Fibroblast of lung (primary cell): ENCODE data around the gene PLCXD3. TPM values are rescaled to one million over a fixed set of nuclear protein-coding genes. Genes with fewer than 3 reads are reported as not detected.
A peak's percentile ranks its signal among the peaks of the same experiment; 100 is the strongest.

Experiments
- DNase-seq, 2 donors: peaks; one replicate each; pipeline versions ENCODE4 v3.0.0 to v3.0.0-alpha.2; 2010; ENCODE audit warnings: low read depth in 2 of 2
- H2AFZ ChIP-seq: 2 replicates; pipeline ENCODE4 v1.5.1; 2012; ENCODE audit warnings: low read length, control low read depth, inconsistent platforms
- H3K27ac ChIP-seq: 2 replicates; pipeline ENCODE4 v1.5.1; 2011; ENCODE audit warnings: low read length, control low read depth; ENCODE audit not compliant: insufficient read depth
- H3K27me3 ChIP-seq: 2 replicates; pipeline ENCODE4 v1.5.1; 2011; ENCODE audit warnings: mild to moderate bottlenecking, low read length; ENCODE audit not compliant: control insufficient read depth, insufficient read depth
- H3K36me3 ChIP-seq: 2 replicates; pipeline ENCODE4 v1.5.1; 2011; ENCODE audit warnings: low read length; ENCODE audit not compliant: control insufficient read depth, insufficient read depth
- H3K4me1 ChIP-seq: 2 replicates; pipeline ENCODE4 v1.5.1; 2011; ENCODE audit warnings: low read length; ENCODE audit not compliant: control insufficient read depth, insufficient read depth; ENCODE audit errors: extremely low read depth
- H3K4me2 ChIP-seq: 2 replicates; pipeline ENCODE4 v1.5.1; 2011; ENCODE audit warnings: low read length, control low read depth; ENCODE audit not compliant: insufficient read depth; ENCODE audit errors: extremely low read depth
- H3K4me3 ChIP-seq, 4 experiments: fragments of 200-600 bp in 1 of 4; sonication (generic) in 1 of 4; replicated peaks in 1 of 4; 2 replicates each; pipeline ENCODE4 v1.5.1; 2011 to 2016; ENCODE audit warnings: low read length in 4 of 4, low read depth in 3 of 4, mild to moderate bottlenecking in 3 of 4, control low read depth in 2 of 4, inconsistent platforms in 1 of 4, mixed read lengths in 1 of 4; ENCODE audit not compliant: insufficient read depth in 1 of 4; ENCODE audit errors: control extremely low read depth in 1 of 4
- H3K79me2 ChIP-seq: 2 replicates; pipeline ENCODE4 v1.5.1; 2012; ENCODE audit warnings: mild to moderate bottlenecking, low read length, inconsistent platforms; ENCODE audit not compliant: control insufficient read depth, insufficient read depth
- H3K9ac ChIP-seq: 2 replicates; pipeline ENCODE4 v1.5.1; 2011; ENCODE audit warnings: mild to moderate bottlenecking, low read length, control low read depth; ENCODE audit not compliant: insufficient read depth
- H3K9me3 ChIP-seq: 2 replicates; pipeline ENCODE4 v1.5.1; 2012; ENCODE audit warnings: low read depth, low read length; ENCODE audit not compliant: control insufficient read depth, insufficient read depth
- H4K20me1 ChIP-seq: 2 replicates; pipeline ENCODE4 v1.5.1; 2011; ENCODE audit warnings: low read length; ENCODE audit not compliant: control insufficient read depth, insufficient read depth; ENCODE audit errors: extremely low read depth
- EZH2 ChIP-seq: IDR thresholded peaks from 2 replicates; pipeline ENCODE4 v1.5.1; 2012; ENCODE audit warnings: low read length, control low read depth, mild to moderate bottlenecking; ENCODE audit errors: missing control alignments
- polyA plus RNA-seq, 2 donors: library from polyadenylated mRNA; depleted of rRNA in 1 of 2; stranded (reverse) in 1 of 2; unstranded in 1 of 2; fragments of >200 nt; gene quantifications; 2 replicates each; pipeline ENCODE4 v1.2.1, GENCODE V29; 2011 to 2012; ENCODE audit warnings: missing spikeins in 1 of 2
- total RNA-seq: library from RNA; depleted of rRNA; stranded (reverse); fragments of >200 nt; gene quantifications from 2 replicates; pipeline ENCODE4 v1.2.1, GENCODE V29; 2014
- TF ChIP-seq, protein P1 (sequence below), 2 donors: IDR thresholded peaks in 1 of 2; conservative IDR thresholded peaks in 1 of 2; 1 replicate in 1 of 2; 2 replicates in 1 of 2; pipeline ENCODE4 v1.5.1; 2011 to 2012; ENCODE audit warnings: low read length in 2 of 2, control low read depth in 1 of 2, inconsistent platforms in 1 of 2, low read depth in 1 of 2, mild to moderate bottlenecking in 1 of 2

PLCXD3 gene
- total and polyA plus RNA-seq, 2 donors (not counting 1 experiment from before 2014, with no cell fraction given): 0.02 to 1.3 TPM

DNA sequence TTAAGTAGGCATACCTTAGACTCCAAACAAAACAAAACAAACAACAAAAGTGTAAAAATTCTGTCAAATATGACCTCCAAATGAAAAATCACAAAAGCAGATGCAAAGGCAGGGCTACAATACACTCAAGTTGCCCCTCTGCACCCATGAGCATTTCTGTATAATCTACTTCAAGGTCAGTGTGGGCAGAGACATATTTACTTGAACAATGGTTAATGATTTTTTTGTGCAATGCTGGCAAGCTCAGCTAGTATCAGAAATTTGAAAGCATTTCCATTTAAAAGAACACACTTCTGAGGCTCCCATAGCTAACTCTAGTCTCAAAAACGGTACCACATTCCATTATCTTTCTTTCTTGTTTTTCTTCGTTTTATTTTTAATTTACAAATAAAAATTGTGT lies 57.9 kb downstream of the PLCXD3 start:
- H3K36me3 ChIP-seq: no peaks in the 10 kb centered on the region
- H3K4me1 ChIP-seq: no peaks in the 10 kb centered on the region
- H3K4me3 ChIP-seq: no peak overlapping the region
- H3K9me3 ChIP-seq: no peaks in the 10 kb centered on the region
- H3K27ac ChIP-seq: no peak overlapping the region
- TF ChIP-seq, protein P1, sequence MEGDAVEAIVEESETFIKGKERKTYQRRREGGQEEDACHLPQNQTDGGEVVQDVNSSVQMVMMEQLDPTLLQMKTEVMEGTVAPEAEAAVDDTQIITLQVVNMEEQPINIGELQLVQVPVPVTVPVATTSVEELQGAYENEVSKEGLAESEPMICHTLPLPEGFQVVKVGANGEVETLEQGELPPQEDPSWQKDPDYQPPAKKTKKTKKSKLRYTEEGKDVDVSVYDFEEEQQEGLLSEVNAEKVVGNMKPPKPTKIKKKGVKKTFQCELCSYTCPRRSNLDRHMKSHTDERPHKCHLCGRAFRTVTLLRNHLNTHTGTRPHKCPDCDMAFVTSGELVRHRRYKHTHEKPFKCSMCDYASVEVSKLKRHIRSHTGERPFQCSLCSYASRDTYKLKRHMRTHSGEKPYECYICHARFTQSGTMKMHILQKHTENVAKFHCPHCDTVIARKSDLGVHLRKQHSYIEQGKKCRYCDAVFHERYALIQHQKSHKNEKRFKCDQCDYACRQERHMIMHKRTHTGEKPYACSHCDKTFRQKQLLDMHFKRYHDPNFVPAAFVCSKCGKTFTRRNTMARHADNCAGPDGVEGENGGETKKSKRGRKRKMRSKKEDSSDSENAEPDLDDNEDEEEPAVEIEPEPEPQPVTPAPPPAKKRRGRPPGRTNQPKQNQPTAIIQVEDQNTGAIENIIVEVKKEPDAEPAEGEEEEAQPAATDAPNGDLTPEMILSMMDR (conservative IDR thresholded peaks at IDR 0.05 in 1 of 2, IDR thresholded peaks at IDR 0.05 in 1 of 2; ENCODE audit: low read depth in 1 of 2, low read length in 2 of 2): no peak
- no peak for TF ChIP-seq EZH2
- no peaks in the 10 kb centered on the region for H3K79me2 ChIP-seq
- H3K27me3 ChIP-seq: no peaks in the 10 kb centered on the region
- no peak for DNase-seq
- H3K4me2 ChIP-seq: no peak overlapping the region
- H4K20me1 ChIP-seq: no peaks in the 10 kb centered on the region
- no peak overlapping the region for H2AFZ ChIP-seq
- no peak overlapping the region for H3K9ac ChIP-seq

DNA sequence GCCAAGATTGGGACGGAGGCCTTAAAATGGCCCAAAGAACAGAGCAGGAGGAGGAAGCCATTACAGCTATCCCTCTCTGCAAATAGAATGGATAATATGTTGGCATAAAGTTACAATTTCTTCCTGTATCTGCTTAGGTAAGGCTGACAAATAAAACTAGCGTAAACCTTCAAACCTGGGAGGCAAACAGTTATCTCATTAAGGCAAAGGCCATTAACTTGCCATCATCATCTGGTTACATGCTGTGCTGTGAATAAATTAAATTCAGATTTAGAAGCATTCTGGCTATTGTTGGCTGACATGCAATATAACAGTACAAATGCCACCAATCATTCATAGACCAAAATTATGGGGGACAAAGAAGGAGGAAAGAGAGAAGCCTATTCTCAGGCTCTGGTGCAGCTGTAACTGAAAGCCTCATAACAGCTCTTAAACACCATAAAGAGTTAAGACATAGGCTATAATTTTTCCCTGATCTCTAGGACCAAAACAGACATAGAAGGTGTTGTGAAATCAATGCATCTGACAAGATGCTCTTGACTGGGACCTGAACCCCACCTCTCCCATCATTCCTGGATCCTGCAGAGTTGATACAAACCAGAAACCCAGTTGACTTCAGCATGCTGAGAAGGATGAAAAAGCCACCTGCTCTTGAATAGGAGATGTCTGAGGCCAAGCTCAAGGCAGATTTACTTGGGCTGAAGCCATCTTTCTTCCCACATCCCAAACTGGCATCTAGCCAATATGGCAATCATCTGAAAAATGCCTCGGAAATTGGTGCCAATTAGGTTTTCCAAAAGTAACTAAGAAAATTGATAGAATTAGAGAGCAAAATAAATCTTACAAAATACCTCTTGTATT lies 62.5 kb downstream of the PLCXD3 start:
- Histone ChIP-seq H3K79me2 (no peaks in the 10 kb centered on the region), H3K4me3 (no peak overlapping the region), H3K9ac (no peak overlapping the region), H3K27ac (no peak overlapping the region), H3K9me3 (no peaks in the 10 kb centered on the region), H3K27me3 (no peaks in the 10 kb centered on the region), H3K4me2 (no peak overlapping the region), H3K36me3 (no peaks in the 10 kb centered on the region), H2AFZ (no peak overlapping the region), H3K4me1 (no peaks in the 10 kb centered on the region), H4K20me1 (no peaks in the 10 kb centered on the region)
- TF ChIP-seq, protein P1 (conservative IDR thresholded peaks at IDR 0.05 in 1 of 2, IDR thresholded peaks at IDR 0.05 in 1 of 2; ENCODE audit: low read depth in 1 of 2, low read length in 2 of 2): no peak
- DNase-seq: no peak

DNA sequence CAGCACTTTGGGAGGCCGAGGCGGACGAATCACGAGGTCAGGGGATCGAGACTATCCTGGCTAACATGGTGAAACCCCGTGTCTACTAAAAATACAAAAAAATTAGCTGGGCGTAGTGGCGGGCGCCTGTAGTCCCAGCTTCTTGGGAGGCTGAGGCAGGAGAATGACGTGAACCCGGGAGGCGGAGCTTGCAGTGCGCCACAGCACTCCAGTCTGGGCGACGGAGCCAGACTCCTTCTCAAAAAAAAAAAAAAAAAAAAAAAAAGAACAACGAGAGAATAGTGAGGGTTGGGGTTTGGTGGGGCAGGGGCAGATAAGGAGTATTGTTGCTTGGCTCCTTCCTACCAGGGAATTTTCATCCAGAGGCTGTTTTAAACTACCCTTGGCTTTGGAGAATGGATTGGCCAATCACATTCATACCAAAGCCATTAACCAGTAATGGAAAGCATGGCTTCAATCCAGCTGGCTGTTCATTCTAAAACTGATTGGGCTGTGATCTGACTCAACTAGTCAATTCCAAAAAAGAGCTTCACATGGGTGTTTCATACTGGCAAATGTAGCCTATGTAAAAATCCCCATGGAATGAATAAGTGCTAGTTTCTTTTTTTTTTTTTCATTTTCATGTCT lies 64.4 kb downstream of the PLCXD3 start:
- no peak overlapping the region for H2AFZ ChIP-seq
- H3K27ac ChIP-seq: no peak overlapping the region
- peak; percentile 23 to 26 for DNase-seq
- H3K79me2 ChIP-seq: no peaks in the 10 kb centered on the region
- H4K20me1 ChIP-seq: no peaks in the 10 kb centered on the region
- H3K9me3 ChIP-seq: no peaks in the 10 kb centered on the region
- H3K36me3 ChIP-seq: no peaks in the 10 kb centered on the region
- no peak overlapping the region for H3K9ac ChIP-seq
- H3K4me1 ChIP-seq: no peaks in the 10 kb centered on the region
- H3K27me3 ChIP-seq: no peaks in the 10 kb centered on the region
- no peak overlapping the region for H3K4me3 ChIP-seq
- H3K4me2 ChIP-seq: no peak overlapping the region
- no peak for TF ChIP-seq EZH2
- TF ChIP-seq, protein P1 (conservative IDR thresholded peaks at IDR 0.05 in 1 of 2, IDR thresholded peaks at IDR 0.05 in 1 of 2; ENCODE audit: low read depth in 1 of 2, low read length in 2 of 2): no peak
